ENCODE measurements around the gene WWOX.

WWOX gene

DNA sequence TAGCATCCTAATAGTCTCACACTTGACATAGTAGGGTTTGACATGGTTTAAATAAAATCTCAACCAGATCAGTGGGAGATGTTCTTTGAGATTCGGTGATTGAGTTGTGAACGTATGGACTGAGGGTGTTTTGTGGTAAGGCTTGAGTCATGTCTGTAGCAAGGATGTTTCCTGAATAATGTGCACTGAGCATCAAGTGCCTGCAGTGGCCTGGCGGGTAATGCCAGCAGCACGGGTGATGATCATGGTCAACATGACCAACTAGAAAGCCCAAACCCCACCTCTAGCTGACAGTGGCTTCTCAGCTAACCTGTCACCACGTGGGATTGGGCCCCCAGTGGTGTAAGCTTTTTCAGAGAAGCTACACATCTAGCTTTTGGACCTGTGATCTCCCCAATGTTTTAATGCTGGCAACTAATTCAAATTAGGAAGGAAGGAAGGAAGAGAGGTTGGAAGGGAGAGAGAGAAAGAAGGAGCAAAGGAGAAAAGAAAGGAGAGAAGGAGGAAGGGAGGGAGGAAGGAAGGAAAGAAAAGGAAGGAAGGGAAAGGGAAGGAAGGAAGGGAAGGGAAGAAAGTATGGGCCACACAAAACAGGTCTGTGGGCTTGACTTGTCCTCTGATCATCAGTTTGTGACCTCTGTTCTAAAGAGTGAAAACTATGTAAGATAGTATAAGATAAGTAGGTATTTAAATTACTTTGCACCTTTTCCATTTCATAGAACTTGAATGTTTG is 55.4 kb downstream of the WWOX start:
- H3K27ac Mint-ChIP-seq: no peak overlapping the region

DNA sequence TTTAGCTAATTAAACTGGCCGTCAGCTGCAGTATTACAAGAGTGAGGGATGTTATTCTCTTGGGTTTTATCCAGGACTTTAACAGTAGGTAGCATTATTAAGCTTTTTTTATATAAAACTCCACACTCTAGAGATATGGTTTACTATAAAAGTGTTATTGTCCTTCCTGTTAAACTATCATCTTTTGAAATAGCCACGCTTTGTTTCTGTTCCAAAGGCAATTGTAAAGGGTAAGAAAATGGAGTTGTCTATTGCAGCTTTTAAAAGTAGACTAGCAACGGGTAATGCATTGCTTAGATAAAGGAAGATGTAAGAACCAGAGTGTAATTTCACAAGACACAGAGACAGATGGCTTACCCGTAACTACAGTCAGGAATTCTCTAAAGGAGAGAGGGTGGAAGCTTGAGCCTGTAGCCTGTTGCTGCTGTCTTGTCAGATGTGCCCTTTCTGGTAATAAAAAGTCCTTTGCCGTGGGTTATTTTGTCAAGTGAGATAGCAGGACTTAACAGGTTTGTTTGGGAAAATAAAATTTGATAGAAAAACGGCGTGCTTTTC is 56.4 kb downstream of the WWOX start:
- no peak overlapping the region for H3K4me3 Mint-ChIP-seq
- H3K27me3 Mint-ChIP-seq: no peaks in the 10 kb centered on the region
- no peak overlapping the region for H3K27ac Mint-ChIP-seq
- DNase-seq: no peak
- ATAC-seq: no peak
- peaks cover 13 to 28% of the 10 kb centered on the region in 2 donors for H3K9me3 Mint-ChIP-seq
- no peaks in the 10 kb centered on the region for H3K4me1 Mint-ChIP-seq

More for the DNA sequence above, 55.4 kb downstream of the WWOX start:
- Mint-ChIP-seq H3K4me1 (no peaks in the 10 kb centered on the region), H3K27me3 (no peaks in the 10 kb centered on the region), H3K4me3 (no peak overlapping the region), H3K9me3 (peaks cover 11 to 24% of the 10 kb centered on the region in 2 donors)
- DNase-seq (no peak), ATAC-seq (no peak)

DNA sequence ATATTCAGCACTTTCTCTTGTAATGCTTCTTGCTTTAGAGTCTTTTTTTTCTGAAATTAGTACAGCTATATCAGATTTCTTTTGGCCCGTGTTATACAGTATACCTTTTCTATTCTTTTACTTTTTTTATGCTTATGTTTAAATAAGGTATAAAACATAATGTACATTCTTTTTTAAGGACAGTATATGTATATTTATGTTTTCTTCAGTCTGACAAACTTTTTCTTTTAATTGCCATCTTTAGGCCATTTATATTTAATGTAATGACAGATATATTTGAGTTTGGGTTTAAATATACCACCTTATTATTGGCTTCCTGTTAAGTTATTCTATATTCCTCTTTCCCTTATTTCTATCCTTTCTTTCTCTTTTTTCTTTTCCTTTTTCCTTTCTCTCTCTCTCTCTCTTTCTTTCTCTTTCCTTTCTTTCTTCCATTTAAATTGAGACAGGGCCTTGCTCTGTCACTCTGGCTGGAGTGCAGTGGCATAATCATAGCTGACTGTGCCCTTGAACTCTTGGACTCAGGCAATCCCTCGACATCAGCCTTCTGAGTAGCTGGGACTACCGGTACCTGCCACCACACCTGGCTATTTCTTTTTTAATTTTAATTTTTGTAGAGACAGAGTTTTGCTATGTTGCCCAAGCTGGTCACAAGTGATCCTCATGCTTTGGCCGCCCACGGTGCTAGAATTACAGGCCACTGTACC is 61.7 kb downstream of the WWOX start:
- ATAC-seq (no peak), DNase-seq (no peak)
- Mint-ChIP-seq H3K9me3 (peaks cover 23 to 31% of the 10 kb centered on the region in 2 donors), H3K27me3 (no peaks in the 10 kb centered on the region), H3K4me1 (no peaks in the 10 kb centered on the region), H3K27ac (no peak overlapping the region), H3K4me3 (no peak overlapping the region)

DNA sequence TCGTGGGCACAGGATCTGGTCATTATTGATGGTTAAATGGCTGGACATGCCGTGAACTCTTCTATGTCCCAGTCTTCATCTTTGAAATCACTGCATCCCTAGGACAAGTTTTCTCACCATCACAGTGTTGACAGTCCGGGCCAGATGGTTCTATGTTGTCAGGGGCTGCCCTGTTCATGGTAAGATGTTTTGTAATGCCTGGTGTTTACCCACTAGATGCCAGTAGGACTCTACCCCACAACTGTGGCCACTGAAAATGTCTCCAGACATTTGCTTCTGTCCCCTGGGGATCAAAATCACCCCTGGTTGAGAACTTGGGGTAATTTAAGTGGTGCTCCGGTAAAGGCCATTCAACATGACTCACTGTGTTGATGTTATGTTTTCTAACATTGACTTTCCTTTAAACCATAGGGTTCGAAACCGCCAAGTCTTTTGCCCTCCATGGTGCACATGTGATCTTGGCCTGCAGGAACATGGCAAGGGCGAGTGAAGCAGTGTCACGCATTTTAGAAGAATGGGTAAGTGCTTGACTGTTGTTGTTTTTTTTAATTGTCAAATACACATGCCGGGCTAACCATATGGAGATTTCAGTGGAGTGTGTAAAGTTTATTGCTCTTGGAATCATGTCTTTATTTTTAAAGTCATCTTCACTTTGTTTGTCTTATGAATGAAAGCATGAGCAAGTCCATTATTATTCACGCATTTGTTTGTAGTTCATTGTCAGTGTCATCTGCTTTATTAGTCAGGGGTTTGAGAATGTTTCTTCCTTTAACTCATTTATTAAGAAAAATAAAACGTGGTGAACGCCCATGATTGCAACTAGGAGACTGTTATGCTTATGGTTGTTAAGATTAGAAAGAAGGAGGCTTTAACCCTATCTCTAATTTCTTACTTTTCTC is 64.6 kb downstream of the WWOX start:
- Mint-ChIP-seq H3K4me3 (no peak overlapping the region), H3K9me3 (peaks cover 17 to 20% of the 10 kb centered on the region in 2 donors), H3K27me3 (no peaks in the 10 kb centered on the region), H3K4me1 (no peaks in the 10 kb centered on the region), H3K27ac (no peak overlapping the region)
- ATAC-seq (no peak), DNase-seq (no peak)

DNA sequence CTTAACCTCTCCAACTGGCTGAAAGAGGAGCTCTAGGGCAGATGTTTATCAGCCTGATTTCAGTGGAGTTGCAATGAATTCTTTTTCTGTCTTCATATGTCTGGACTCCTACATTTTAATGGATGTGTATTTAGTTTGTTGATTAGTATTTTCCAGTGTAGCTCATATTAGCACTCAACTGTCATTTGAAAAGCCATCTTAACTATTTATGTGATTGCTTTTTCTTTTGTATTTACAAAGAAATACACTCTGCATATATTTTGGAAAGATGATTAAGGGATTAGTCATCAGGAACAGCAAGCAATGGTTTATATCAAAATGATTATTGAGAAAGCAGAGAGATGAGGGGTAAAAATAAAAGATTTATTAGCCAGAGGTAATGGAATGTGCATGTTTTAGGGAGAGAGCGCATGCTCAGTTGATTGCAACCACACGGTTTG is 71.1 kb downstream of the WWOX start:
- DNase-seq (no peak), ATAC-seq (no peak)
- Mint-ChIP-seq H3K4me3 (no peak overlapping the region), H3K9me3 (peaks cover 0 to 11% of the 10 kb centered on the region in 2 donors), H3K27ac (no peak overlapping the region), H3K27me3 (no peaks in the 10 kb centered on the region), H3K4me1 (no peaks in the 10 kb centered on the region)

DNA sequence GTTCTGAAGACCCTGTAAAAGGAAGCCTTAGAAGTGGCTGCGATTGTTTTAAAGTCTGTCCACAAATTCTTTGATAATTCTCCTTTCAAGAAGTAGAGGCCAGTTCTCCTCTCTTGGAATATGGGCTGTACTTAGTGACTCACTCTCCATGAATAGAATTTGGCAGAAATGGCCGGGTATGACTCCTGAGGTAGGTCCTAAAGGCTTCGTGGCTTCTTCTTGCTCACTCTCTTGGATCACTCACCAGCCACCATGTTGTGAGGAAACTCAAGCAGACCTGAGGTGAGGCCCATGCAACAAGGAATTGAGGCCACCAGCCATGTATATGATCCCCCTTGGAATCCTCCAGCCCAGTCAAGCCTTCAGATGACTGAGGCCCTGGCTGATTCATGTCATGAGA is 75.8 kb downstream of the WWOX start:
- Mint-ChIP-seq H3K27ac (no peak overlapping the region), H3K27me3 (no peaks in the 10 kb centered on the region), H3K4me3 (no peak overlapping the region), H3K9me3 (peaks cover 0 to 22% of the 10 kb centered on the region in 2 donors), H3K4me1 (no peaks in the 10 kb centered on the region)
- ATAC-seq (no peak), DNase-seq (no peak)

DNA sequence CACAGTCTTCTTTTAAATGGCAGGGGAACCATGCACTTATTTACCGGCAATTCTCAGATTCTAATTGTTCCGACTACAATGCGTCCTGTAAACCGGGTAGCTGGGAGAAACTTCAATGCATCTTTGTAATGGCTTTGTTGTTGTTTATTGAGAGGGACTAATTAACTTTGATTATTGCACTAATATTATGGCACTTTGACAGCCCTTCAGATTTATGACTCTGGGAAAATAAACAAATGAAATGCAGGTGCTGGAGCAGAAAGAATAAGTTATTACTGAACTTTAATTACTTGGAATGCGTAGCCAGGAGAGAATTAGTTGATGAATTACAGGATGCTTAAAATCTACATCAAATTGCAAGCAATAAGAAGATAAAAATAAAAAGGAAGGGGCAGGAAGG is 77.0 kb downstream of the WWOX start:
- no peak overlapping the region for H3K4me3 Mint-ChIP-seq

DNA sequence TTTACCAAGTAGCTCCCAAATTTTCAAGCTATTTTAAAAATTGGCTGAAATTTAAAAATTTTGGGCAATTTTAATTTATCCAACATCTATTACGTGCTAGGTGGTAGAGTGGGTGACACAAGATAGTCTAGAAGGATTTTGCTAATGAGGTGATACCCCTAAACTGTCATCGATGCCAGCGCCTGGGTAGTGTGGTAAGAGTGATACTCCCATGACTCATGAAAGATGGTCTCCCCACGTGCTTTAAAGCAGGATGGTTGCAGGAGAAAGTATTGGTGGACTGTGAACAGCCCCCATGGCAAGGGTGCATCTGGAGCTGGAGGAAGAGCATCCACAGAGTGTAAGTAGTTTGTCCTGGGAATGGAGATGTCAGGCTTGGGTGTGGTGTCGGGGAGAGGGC is 77.8 kb downstream of the WWOX start:
- no peak overlapping the region for H3K4me3 Mint-ChIP-seq
- no peaks in the 10 kb centered on the region for H3K27me3 Mint-ChIP-seq
- ATAC-seq: no peak
- H3K27ac Mint-ChIP-seq: no peak overlapping the region
- peaks cover 0 to 30% of the 10 kb centered on the region in 2 donors for H3K9me3 Mint-ChIP-seq
- DNase-seq: no peak
- no peaks in the 10 kb centered on the region for H3K4me1 Mint-ChIP-seq

More for the DNA sequence above, 77.0 kb downstream of the WWOX start:
- no peaks in the 10 kb centered on the region for H3K4me1 Mint-ChIP-seq
- no peak for ATAC-seq
- peaks cover 0 to 30% of the 10 kb centered on the region in 2 donors for H3K9me3 Mint-ChIP-seq
- H3K27me3 Mint-ChIP-seq: no peaks in the 10 kb centered on the region
- DNase-seq: no peak
- no peak overlapping the region for H3K27ac Mint-ChIP-seq

DNA sequence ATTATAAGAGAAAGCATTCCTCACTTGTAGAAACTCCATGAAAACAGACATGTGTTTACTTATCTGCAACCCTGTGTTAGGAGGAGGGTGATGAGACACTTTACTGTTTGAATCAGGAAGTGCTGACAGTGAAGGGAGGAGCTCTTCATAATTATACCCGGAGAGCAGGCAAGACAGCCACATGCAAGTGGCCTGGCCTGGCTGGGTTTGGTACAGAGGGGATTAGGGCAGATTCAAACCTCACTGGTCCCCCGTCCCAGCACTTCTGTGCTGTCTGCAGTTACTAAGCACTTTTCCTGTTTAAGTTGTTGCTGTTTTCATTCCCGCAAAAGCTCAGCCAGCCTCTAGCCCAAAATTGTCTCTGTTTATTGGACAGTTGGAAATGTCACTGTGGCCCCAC is 78.5 kb downstream of the WWOX start:
- H3K27me3 Mint-ChIP-seq: no peaks in the 10 kb centered on the region
- H3K27ac Mint-ChIP-seq: no peak overlapping the region
- H3K4me1 Mint-ChIP-seq: no peaks in the 10 kb centered on the region
- peaks cover 0 to 30% of the 10 kb centered on the region in 2 donors for H3K9me3 Mint-ChIP-seq
- DNase-seq: no peak
- no peak for ATAC-seq
- no peak overlapping the region for H3K4me3 Mint-ChIP-seq

DNA sequence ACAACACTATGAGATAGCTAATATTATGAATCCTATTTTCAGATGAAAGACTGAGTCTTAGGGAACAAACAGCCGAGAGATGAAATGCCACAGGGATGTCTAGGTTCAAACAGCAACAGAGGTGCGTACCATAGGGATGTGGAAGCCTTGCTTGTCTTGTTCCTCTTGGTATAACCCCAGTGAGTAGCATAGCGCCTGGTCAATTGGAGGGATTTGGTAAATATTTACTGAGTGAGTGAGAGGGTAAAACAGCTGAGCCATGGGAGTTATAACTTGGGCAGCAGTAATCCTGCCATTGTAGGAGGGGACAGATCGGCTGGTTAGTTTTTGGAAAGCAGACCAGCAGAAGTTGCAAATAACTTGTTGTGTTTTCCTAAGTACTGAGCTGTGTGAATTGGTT is 80.2 kb downstream of the WWOX start:
- Mint-ChIP-seq H3K4me3 (no peak overlapping the region), H3K9me3 (peaks cover 4 to 23% of the 10 kb centered on the region in 2 donors), H3K27me3 (no peaks in the 10 kb centered on the region), H3K27ac (no peak overlapping the region), H3K4me1 (no peaks in the 10 kb centered on the region)
- no peak for ATAC-seq
- DNase-seq: no peak

DNA sequence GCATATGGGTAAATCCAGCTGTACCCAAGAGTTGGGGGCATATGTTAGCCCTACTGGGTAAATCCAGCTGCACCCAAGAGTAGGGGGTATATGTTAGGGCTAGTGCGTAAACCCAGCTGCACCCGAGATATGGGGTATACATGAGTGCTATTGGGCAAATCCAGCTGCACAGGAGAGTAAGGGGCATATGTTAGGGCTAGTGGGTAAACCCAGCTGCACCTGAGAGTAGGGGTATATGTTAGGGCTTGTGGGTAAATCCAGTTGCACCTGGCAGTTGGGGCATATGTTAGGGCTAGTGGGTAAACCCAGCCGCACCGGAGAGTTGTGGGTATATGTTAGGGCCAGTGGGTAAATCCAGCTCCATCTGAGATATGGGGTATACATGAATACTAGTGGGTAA is 80.9 kb downstream of the WWOX start:
- no peaks in the 10 kb centered on the region for H3K4me1 Mint-ChIP-seq
- ATAC-seq: no peak
- H3K9me3 Mint-ChIP-seq: peaks cover 4 to 21% of the 10 kb centered on the region in 2 donors
- DNase-seq: no peak
- H3K4me3 Mint-ChIP-seq: no peak overlapping the region
- H3K27me3 Mint-ChIP-seq: no peaks in the 10 kb centered on the region
- H3K27ac Mint-ChIP-seq: no peak overlapping the region

DNA sequence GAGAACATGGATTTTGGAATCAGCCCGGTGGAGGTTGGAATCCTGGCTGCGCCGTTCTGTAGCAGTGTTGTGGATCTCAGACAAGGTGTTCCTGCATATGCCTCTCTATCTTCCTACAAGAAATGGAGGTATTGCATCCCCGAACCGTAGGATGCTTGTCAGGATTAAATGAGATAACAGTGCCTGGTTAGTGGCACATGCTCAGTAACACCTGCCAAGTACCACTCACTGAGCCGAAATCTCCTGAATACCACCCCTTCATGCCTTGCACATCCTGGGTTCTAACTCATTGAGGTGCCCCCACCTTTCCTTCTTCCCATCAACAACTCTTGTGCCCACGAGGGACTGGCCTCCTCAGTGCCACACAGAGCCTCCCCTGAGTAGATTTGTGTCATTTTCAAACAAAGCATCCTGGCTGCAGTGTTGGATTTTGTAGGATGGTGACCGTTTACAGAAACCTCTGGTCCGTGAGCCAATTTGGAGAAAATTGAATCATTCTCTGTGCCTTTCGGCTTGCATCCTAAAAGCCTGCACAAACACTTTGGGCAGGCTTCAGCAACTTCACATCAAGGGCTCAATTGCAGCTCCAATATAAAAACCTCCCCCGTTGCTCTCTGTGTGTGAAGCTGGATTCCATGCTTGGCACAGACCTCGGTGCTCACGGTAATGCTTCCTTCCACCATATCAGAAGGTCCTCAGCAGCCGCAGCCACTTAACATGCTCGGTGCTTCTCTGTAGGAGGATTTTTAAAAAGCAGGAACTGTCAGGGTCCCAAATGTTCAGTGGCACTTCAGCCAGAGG is 84.2 kb downstream of the WWOX start:
- no peak for DNase-seq
- H3K27me3 Mint-ChIP-seq: no peaks in the 10 kb centered on the region
- H3K9me3 Mint-ChIP-seq: peaks cover 6 to 11% of the 10 kb centered on the region in 2 donors
- H3K27ac Mint-ChIP-seq: no peak overlapping the region
- no peaks in the 10 kb centered on the region for H3K4me1 Mint-ChIP-seq
- no peak for ATAC-seq
- H3K4me3 Mint-ChIP-seq: no peak overlapping the region

DNA sequence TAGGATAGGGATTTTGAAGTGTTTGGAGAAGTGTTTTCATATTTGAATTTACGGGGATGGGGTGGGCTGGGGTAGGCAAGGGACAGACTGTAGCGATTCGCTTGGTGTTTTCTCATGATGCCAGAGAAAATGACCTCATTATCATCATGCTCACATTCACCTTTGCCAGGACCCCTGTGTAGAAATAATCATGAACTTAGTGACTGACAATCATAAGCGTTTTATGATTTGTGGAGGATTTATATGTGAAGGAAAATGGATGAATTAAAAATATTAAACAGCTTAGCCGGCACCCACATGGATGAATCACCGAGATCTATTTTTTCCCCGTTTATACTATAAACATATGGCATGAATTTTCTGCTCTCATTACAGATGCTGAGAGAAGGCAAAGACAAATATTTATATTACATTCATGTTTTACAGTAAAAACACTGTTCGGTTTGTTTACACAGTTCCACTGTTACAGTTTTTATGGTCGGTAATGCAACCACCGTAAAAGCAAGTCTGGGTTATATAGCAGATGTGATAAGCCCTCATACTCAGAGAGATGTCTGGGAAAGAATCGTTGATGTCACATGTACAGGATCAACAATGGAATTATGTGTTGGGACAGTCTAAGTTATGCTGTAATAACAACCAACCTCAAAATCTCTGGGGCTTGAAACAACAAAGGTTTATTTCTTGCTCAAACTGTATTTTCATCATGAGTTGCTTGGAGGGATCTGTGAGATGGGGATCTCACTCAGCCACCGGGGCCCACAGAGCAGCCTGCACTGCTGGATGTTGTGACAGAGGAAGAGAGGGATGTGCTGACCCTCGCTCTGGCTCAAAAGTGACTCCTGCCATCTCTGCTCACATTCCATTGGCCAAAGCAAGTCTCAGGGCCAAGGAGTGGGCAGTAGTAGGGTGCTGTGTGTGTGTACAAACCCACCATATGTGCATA is 85.1 kb downstream of the WWOX start:
- H3K9me3 Mint-ChIP-seq: peaks cover 9 to 20% of the 10 kb centered on the region in 2 donors
- H3K27ac Mint-ChIP-seq: no peak overlapping the region
- no peaks in the 10 kb centered on the region for H3K4me1 Mint-ChIP-seq

DNA sequence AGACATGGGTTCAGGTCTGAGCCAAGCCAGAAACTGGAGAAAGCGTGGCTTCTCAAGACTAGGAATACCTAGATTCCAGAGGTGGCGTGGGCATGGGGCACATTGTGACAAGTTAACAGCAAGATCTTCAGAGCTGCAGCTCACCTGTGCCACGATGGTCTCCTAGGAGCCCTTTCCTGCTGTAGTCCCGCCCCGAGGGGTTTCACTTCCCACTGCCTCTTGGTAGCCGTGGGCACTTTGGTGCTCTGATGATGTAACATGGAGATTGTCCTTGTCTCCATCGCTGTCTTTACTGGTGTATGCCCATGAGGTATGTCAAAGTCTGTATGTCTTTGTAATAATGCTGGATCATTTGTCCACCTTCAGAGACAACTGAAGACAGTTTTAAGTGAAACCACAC is 89.7 kb downstream of the WWOX start:
- H3K4me3 Mint-ChIP-seq: no peak overlapping the region
- no peak for DNase-seq
- no peaks in the 10 kb centered on the region for H3K27me3 Mint-ChIP-seq
- H3K27ac Mint-ChIP-seq: no peak overlapping the region
- H3K4me1 Mint-ChIP-seq: no peaks in the 10 kb centered on the region
- peaks cover 5 to 21% of the 10 kb centered on the region in 2 donors for H3K9me3 Mint-ChIP-seq
- ATAC-seq: no peak

More for the DNA sequence above, 85.1 kb downstream of the WWOX start:
- H3K27me3 Mint-ChIP-seq: no peaks in the 10 kb centered on the region
- no peak for ATAC-seq
- DNase-seq: no peak
- H3K4me3 Mint-ChIP-seq: no peak overlapping the region

Data from stimulated activated naive CD8-positive, alpha-beta T cell treated with anti-CD3 and anti-CD28 coated beads, Interleukin-15, amount 100 ng/mL, for 72 hours (primary cell).